CD4-positive, alpha-beta T cell treated with Interferon alpha-2 for 1 hour (primary cell): ENCODE results near the gene OR4N2.
"Not testable (repeated sequence)": the region's sequence is repeated elsewhere in the genome, so short reads cannot be mapped to it uniquely, and the experiment has no call there.

Source experiments
- DNase-seq, 2 donors: peaks; one replicate each; pipeline ENCODE4 v3.0.0-alpha.2; 2020 to 2022

The OR4N2 gene

GRCh38 chr14:19803470-19803869 lies at the start of gene OR4N2:
Gene OR4N2, plus strand, starts transcription at chr14:19803770. Its CDS starts 23,679 bp downstream, at chr14:19827449.
- not testable (repeated sequence) for DNase-seq

GRCh38 chr14:19754172-19754571 lies 49.4 kb upstream of the OR4N2 start:
- no peak for DNase-seq

- not testable (repeated sequence) for DNase-seq
Measured at GRCh38 chr14:19771491-19771890, 32.1 kb upstream of the OR4N2 start.

- no peak for DNase-seq
Measured at GRCh38 chr14:19771895-19772430, 31.6 kb upstream of the OR4N2 start.

GRCh38 chr14:19772454-19772853 lies 31.1 kb upstream of the OR4N2 start:
- not testable (repeated sequence) for DNase-seq

GRCh38 chr14:19773204-19773603 lies 30.4 kb upstream of the OR4N2 start, which contains the start of gene OR4M1:
Gene OR4M1, plus strand, starts transcription at chr14:19773504. Its CDS starts 6,819 bp downstream, at chr14:19780323.
- DNase-seq = not testable (repeated sequence)

GRCh38 chr14:19775587-19775986 lies 28.0 kb upstream of the OR4N2 start:
- no peak for DNase-seq

- DNase-seq = not testable (repeated sequence)
Measured at GRCh38 chr14:19785848-19786247, 17.7 kb upstream of the OR4N2 start.

- not testable (repeated sequence) for DNase-seq
Measured at GRCh38 chr14:19787318-19787717, 16.3 kb upstream of the OR4N2 start.

GRCh38 chr14:19788150-19788549 lies 15.4 kb upstream of the OR4N2 start:
- not testable (repeated sequence) for DNase-seq

GRCh38 chr14:19796520-19797108 lies 7.0 kb upstream of the OR4N2 start:
- DNase-seq = not testable (repeated sequence)

- DNase-seq = no peak
Measured at GRCh38 chr14:19799880-19800279, 3.7 kb upstream of the OR4N2 start.

GRCh38 chr14:19800282-19801117 lies 3.1 kb upstream of the OR4N2 start:
- DNase-seq = no peak

GRCh38 chr14:19801118-19801464 lies 2.5 kb upstream of the OR4N2 start:
- no peak for DNase-seq

- DNase-seq = not testable (repeated sequence)
Measured at GRCh38 chr14:19813171-19813920, 9.8 kb downstream of the OR4N2 start.

GRCh38 chr14:19819879-19820278 lies 16.3 kb downstream of the OR4N2 start:
- not testable (repeated sequence) for DNase-seq

GRCh38 chr14:19821016-19821415 lies 17.4 kb downstream of the OR4N2 start:
- not testable (repeated sequence) for DNase-seq

- no peak for DNase-seq
Measured at GRCh38 chr14:19823178-19823577, 19.6 kb downstream of the OR4N2 start.

GRCh38 chr14:19823765-19824164 lies 20.2 kb downstream of the OR4N2 start:
- DNase-seq = no peak

GRCh38 chr14:19827626-19828244 lies 24.2 kb downstream of the OR4N2 start:
- not testable (repeated sequence) for DNase-seq

- DNase-seq = no peak
Measured at GRCh38 chr14:19828314-19828713, 24.7 kb downstream of the OR4N2 start.

- DNase-seq = not testable (repeated sequence)
Measured at GRCh38 chr14:19834203-19834848, 30.8 kb downstream of the OR4N2 start.
